GM10248 (cell line): ENCODE data around the gene CRKL.

ENCODE experiments used
- CTCF ChIA-PET: fragments of 300-600 bp; sonication (Branson Sonifier 250); formaldehyde crosslinking; extraction: SDS; loops from one replicate; lab custom pipeline; 2021; ENCODE audit warnings: antibody characterized with exemption; lab: Yijun Ruan, JAX
- POLR2A ChIA-PET: fragments of 350-650 bp; sonication (Branson Sonifier 250); formaldehyde crosslinking; extraction: SDS; loops from one replicate; lab custom pipeline; 2020; ENCODE audit warnings: antibody characterized with exemption; lab: Yijun Ruan, JAX
- DNase-seq: peaks from one replicate; pipeline ENCODE4 v3.0.0; 2012; ENCODE audit errors: extremely low spot score
- TF ChIP-seq, protein P1 (sequence below): IDR thresholded peaks from 2 replicates; pipeline ENCODE4 v1.5.1; 2012; ENCODE audit warnings: mild to moderate bottlenecking, low read depth; ENCODE audit errors: extremely low read depth, missing control alignments, control extremely low read depth

Gene CRKL

DNA sequence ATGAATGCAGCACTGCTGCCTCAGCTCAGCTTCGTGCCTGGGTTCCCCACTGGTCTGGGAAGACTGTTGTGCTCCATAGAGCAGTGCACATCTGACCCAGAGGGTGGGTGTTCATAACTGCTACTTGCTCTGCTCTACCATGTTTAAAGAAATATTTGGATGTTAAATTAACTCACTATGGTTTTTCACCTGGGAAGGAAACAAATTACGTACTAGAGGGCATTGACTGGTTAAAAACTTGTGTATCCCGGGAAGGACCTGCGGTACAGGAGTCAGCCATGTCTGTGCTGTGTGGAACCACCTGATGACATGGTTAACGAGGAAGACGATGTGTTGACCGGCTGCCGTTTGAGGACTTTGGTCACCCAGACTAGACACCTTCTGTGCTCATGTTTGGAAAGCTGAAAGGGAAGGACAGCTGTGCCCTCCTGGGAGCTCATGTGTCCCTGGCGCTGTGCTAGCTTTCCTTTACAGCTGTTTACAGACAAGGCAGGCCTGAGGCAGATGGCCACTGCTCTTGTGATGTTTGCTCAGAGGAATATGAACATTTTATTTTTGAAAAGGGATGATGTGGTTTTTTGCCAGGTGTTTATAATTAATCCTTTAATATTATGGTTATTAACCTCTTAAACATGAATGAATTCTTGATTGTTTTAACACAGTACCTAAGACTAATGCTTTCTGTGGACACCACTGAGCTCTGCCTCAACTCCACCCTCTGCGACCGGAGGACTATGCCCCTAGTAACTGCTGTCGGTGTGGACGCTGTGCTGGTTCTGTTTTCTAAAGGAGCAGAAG lies 35.5 kb downstream of the CRKL start:
- ChIA-PET POLR2A (interaction anchor here (1.0 kb wide), 1 partner anchor 9 kb away, joined by 4 read pairs; no protein-coding TSS in a partner anchor), CTCF (interaction anchor here (1.2 to 4.5 kb wide), 5 partner anchors 10 to 169 kb away, joined by 3 to 22 read pairs (median 4); no protein-coding TSS in a partner anchor)
- TF ChIP-seq, protein P1, sequence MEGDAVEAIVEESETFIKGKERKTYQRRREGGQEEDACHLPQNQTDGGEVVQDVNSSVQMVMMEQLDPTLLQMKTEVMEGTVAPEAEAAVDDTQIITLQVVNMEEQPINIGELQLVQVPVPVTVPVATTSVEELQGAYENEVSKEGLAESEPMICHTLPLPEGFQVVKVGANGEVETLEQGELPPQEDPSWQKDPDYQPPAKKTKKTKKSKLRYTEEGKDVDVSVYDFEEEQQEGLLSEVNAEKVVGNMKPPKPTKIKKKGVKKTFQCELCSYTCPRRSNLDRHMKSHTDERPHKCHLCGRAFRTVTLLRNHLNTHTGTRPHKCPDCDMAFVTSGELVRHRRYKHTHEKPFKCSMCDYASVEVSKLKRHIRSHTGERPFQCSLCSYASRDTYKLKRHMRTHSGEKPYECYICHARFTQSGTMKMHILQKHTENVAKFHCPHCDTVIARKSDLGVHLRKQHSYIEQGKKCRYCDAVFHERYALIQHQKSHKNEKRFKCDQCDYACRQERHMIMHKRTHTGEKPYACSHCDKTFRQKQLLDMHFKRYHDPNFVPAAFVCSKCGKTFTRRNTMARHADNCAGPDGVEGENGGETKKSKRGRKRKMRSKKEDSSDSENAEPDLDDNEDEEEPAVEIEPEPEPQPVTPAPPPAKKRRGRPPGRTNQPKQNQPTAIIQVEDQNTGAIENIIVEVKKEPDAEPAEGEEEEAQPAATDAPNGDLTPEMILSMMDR = no peak
- no peak for DNase-seq

DNA sequence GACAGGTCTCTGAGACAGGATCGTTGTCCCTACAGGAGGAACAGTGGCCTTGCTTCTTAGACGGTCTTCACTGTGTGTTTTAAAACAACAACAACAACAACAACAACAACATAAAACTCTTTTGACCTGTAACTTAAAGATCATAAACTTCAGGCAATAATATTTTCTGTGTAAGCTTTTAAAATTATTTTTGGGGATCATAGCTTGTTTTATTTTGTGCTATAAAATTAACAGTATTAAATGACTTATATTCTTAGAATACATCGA lies 36.1 kb downstream of the CRKL start:
- TF ChIP-seq, protein P1 = no peak
- DNase-seq = no peak
- ChIA-PET POLR2A (no interaction called here), CTCF (interaction anchor here (1.5 to 4.5 kb wide), 4 partner anchors 9 to 170 kb away, joined by 3 to 22 read pairs (median 4); no protein-coding TSS in a partner anchor)

DNA sequence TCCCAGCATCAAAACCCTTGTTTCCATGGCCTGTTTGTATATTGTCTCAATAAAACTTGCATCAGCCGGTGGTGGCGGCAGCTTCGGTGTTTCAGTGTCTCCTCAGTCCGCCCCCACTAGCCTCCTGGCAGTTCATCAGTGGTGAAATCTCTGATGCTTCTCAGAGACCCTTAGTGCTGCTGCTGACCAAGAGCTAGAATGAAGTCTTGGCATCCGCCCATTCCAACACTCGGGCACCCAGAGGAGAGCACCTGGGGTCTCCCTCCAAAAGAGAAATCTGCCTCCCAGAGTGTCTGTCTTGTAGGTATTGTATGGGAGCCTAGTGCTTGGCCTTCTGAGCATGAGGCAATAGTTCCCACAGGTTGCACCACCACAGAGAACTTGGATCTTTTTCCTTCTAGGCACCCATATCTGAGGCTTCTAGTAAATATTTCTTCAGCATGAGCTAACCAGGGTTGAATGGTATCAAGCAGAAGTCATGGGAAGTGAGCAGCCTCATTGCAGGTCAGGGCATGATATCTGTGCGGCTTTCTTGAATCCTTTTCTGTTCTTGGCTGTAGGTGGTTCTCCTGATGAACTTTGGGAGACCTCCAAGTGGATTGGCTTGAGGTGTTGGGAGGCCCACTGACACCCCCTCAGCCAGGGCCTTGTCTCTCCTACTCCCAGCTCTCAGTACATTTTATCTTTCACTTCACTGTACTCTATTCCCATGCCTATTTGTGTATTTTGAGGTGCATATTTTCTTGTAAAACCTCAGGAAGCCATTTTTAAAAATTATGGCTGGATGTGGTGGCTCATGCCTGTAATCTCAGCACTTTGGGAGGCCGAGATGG lies 36.7 kb downstream of the CRKL start:
- CTCF ChIA-PET = interaction anchor here (1.9 to 4.5 kb wide), 2 partner anchors 9 to 170 kb away, joined by 5 to 22 read pairs; no protein-coding TSS in a partner anchor
- DNase-seq = no peak
- POLR2A ChIA-PET = no interaction called here
- TF ChIP-seq, protein P1 = no peak

DNA sequence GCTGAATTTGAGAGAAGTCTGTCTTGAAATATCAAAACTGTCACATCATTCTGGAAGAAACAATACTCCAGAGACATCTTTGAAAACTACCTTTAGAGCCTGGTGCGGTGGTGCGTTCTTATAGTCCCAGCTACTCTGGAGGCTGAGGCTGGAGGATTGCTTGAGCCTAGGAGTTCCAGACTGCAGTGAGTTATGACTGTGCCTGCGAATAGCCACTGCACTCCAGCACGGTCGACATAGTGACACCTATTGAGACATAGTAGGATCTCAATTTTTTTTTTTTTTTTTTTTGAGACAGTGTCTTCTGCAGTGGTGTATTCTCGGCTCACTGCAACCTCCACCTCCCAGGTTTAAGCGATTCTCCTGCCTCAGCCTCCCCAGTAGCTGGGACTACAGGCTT lies 38.3 kb downstream of the CRKL start:
- TF ChIP-seq, protein P1 = no peak
- no peak for DNase-seq
- ChIA-PET CTCF (interaction anchor here (0.7 to 1.7 kb wide), 3 partner anchors 24 to 147 kb away, joined by 3 to 4 read pairs (median 3); no protein-coding TSS in a partner anchor), POLR2A (no interaction called here)

DNA sequence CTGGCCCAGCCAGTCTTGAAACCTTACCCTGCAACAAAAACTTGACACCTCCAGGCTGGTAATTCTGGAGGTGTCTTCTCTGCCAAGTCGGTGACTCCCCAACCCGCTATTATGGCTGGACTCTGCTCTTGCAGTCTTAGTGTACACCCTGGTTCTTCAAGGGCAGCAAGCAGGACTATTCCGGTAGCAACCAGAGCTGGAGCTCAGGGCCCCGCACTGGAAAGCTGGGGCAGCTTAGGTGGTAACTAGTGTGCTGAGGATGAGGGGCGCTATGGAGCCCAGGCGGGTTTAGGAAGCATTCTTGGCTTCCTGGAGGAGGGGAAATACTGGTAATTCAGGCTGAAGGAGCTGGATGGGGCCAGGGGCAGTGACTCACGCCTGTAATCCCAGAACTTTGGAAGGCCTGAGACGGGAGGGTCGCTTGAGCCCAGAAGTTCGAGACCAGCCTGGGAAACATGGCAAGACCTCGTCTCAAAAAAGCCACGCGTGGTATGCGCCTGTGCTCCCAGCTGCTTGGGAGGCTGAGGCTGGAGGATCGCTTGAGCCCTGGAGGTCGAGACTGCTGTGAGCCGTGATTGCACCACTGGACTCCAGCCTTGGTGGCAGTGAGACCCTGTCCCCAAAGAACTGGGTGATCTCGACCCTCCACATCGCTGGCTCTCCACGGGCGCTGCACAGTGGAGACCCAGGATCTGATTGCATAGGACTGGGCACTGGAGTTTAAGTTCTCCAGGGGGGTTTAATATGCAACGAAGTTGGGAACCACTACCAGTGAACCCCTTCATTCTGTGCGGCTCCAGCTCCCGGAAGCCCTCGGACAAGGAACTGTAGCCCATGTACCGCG lies 39.3 kb downstream of the CRKL start:
- CTCF ChIA-PET = interaction anchor here (0.9 to 2.5 kb wide), 7 partner anchors 9 to 71 kb away, joined by 3 to 6 read pairs (median 4); partner anchors contain the start of genes AIFM3 and CRKL
- no peak for DNase-seq
- TF ChIP-seq, protein P1 = no peak
- POLR2A ChIA-PET = no interaction called here
